Panc1 (cell line): ENCODE results near the gene TPRG1. TPM values are rescaled to one million over a fixed set of nuclear protein-coding genes. Genes with fewer than 3 reads are reported as not detected.

ENCODE experiments used
- ATAC-seq: fragments of 200-7000 bp; cut with Tn5 transposase; 2 replicates; pipeline ENCODE4 v1.9.1; 2020; ENCODE audit warnings: mild to moderate bottlenecking, moderate library complexity
- BruUV-seq: library from RNA; stranded (reverse); fragments of 400-500 nt; replicated peaks from 2 replicates; lab custom pipeline; 2021; lab: Mats Ljungman, UMichigan
- CTCF ChIA-PET: fragments of 300-600 bp; sonication (Branson Sonifier 250); formaldehyde crosslinking; loops from one replicate; lab custom pipeline; 2022; ENCODE audit warnings: antibody characterized with exemption; lab: Charles Lee
- POLR2A ChIA-PET: fragments of 300-600 bp; sonication (Branson Sonifier 250); formaldehyde crosslinking; loops from one replicate; lab custom pipeline; 2022; ENCODE audit warnings: antibody characterized with exemption; lab: Charles Lee
- DNase-seq: peaks from one replicate; pipeline ENCODE4 v3.0.0-alpha.2; 2010; ENCODE audit warnings: low read depth, low spot score
- H3K27ac ChIP-seq: 2 replicates; pipeline ENCODE4 v1.5.1; 2011; ENCODE audit warnings: mild to moderate bottlenecking, low read length, inconsistent platforms
- H3K27me3 ChIP-seq: fragments of 200-500 bp; sonication (Bioruptor generic); 2 replicates; pipeline ENCODE4 v1.6.0; 2014; ENCODE audit warnings: low read length, inconsistent platforms; ENCODE audit not compliant: control insufficient read depth, insufficient read depth
- H3K36me3 ChIP-seq: fragments of 200-500 bp; sonication (Bioruptor generic); 2 replicates; pipeline ENCODE4 v1.5.1; 2014; ENCODE audit warnings: inconsistent platforms, mild to moderate bottlenecking, low read length, moderate library complexity; ENCODE audit not compliant: control insufficient read depth, insufficient read depth
- H3K4me1 ChIP-seq: 2 replicates; pipeline ENCODE4 v1.5.1; 2011; ENCODE audit warnings: inconsistent platforms, mild to moderate bottlenecking, low read length, moderate library complexity; ENCODE audit not compliant: control insufficient read depth, insufficient read depth
- H3K4me3 ChIP-seq, 2 experiments: 2 replicates each; pipeline ENCODE4 v1.5.1; 2011 to 2012; ENCODE audit warnings: low read depth in 2 of 2, low read length in 2 of 2, mild to moderate bottlenecking in 2 of 2, inconsistent platforms in 1 of 2, moderate library complexity in 1 of 2
- H3K9me3 ChIP-seq: fragments of 200-500 bp; sonication (Bioruptor generic); 2 replicates; pipeline ENCODE4 v1.5.1; 2014; ENCODE audit warnings: low read depth, mild to moderate bottlenecking, inconsistent platforms, low read length, moderate library complexity; ENCODE audit not compliant: control insufficient read depth, insufficient read depth
- POLR2AphosphoS5 ChIP-seq: IDR thresholded peaks from 2 replicates; pipeline ENCODE4 v1.6.1; 2012; ENCODE audit warnings: mild to moderate bottlenecking, low read depth, low read length, moderate library complexity
- REST ChIP-seq, 2 experiments: IDR thresholded peaks; 2 replicates each; pipeline ENCODE4 v1.6.1; 2011 to 2012; ENCODE audit warnings: low read depth in 2 of 2, control low read depth in 1 of 2, low read length in 1 of 2, mild to moderate bottlenecking in 1 of 2, moderate library complexity in 1 of 2; ENCODE audit not compliant: insufficient read depth in 1 of 2
- SIN3A ChIP-seq: IDR thresholded peaks from 2 replicates; pipeline ENCODE4 v1.6.1; 2012; ENCODE audit warnings: low read depth, mild to moderate bottlenecking, low read length, moderate library complexity, borderline replicate concordance; ENCODE audit not compliant: insufficient read depth
- TCF7L2 ChIP-seq: IDR thresholded peaks from 2 replicates; pipeline ENCODE4 v1.6.1; 2011; ENCODE audit warnings: mild to moderate bottlenecking, low read depth, low read length, inconsistent platforms
- in situ Hi-C: cut with HindIII; loops from 2 replicates; pipeline ENCODE4 v1.10.0; 2016; ENCODE audit warnings: low sequenced_read_pairs, low pct_unique_long_range_greater_than_20kb
- intact Hi-C: fragments of 100-400 bp; cut with micrococcal nuclease; formaldehyde crosslinking; loops from one replicate; pipeline ENCODE4 v1.10.0; 2022; ENCODE audit not compliant: unreplicated experiment
- total RNA-seq: library from RNA; stranded (reverse); gene quantifications from one replicate; pipeline ENCODE4 v1.2.1, GENCODE V29; 2021; ENCODE audit not compliant: unreplicated experiment
- TF ChIP-seq, protein P1 (sequence below): fragments of 450-650 bp; IDR thresholded peaks from 2 replicates; pipeline ENCODE4 v1.5.1; 2017; ENCODE audit warnings: mild to moderate bottlenecking

The TPRG1 gene
- total RNA-seq, 1 experiment from 2014 or later = not detected

DNA sequence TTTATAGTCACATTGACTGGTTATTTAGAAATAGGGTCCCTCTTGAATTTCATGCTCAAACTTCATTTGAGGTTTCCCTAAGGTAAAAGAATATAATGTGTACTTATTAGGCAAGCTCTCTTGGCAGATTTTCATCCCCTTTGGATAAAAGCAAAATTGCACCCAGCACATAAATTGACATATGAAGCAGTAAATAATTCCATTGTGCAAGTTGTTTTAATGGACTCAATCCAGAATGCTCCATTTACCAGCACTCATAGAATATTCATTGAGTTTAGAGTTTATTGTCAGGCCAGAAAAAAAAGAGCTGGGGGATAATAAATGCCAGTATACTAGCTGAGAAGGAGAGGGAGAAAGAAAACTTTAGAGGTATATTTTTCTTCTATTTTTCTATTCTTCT is 136.8 kb downstream of the TPRG1 start:
- CTCF ChIA-PET = no interaction called here
- H3K27ac ChIP-seq = no peak overlapping the region
- intact Hi-C loops = no loop called here
- in situ Hi-C loops = no loop called here
- peaks cover 14% of the 10 kb centered on the region; the same call in 1 of the 2 replicates for H3K4me1 ChIP-seq
- no peaks in the 10 kb centered on the region for H3K36me3 ChIP-seq
- H3K9me3 ChIP-seq = no peaks in the 10 kb centered on the region
- DNase-seq (no peak), ATAC-seq (no peak)
- BruUV-seq = no TSS peak
- no peak overlapping the region for H3K4me3 ChIP-seq
- POLR2A ChIA-PET = interaction anchor here (0.7 kb wide), 1 partner anchor 290 kb away, joined by 3 read pairs; no protein-coding TSS in a partner anchor
- TF ChIP-seq POLR2AphosphoS5 (no peak), SIN3A (no peak), TCF7L2 (no peak), REST (IDR thresholded peaks at IDR 0.05; ENCODE audit: insufficient read depth in 1 of 2, low read depth in 2 of 2, low read length in 1 of 2) (no peak)
- TF ChIP-seq, protein P1, sequence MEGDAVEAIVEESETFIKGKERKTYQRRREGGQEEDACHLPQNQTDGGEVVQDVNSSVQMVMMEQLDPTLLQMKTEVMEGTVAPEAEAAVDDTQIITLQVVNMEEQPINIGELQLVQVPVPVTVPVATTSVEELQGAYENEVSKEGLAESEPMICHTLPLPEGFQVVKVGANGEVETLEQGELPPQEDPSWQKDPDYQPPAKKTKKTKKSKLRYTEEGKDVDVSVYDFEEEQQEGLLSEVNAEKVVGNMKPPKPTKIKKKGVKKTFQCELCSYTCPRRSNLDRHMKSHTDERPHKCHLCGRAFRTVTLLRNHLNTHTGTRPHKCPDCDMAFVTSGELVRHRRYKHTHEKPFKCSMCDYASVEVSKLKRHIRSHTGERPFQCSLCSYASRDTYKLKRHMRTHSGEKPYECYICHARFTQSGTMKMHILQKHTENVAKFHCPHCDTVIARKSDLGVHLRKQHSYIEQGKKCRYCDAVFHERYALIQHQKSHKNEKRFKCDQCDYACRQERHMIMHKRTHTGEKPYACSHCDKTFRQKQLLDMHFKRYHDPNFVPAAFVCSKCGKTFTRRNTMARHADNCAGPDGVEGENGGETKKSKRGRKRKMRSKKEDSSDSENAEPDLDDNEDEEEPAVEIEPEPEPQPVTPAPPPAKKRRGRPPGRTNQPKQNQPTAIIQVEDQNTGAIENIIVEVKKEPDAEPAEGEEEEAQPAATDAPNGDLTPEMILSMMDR = no peak
- H3K27me3 ChIP-seq = no peaks in the 10 kb centered on the region

- H3K27me3 ChIP-seq = no peaks in the 10 kb centered on the region
- no peak for DNase-seq
- intact Hi-C loops = no loop called here
- in situ Hi-C loops = no loop called here
- no peak overlapping the region for H3K27ac ChIP-seq
- BruUV-seq = no TSS peak
- ChIA-PET POLR2A (no interaction called here), CTCF (no interaction called here)
- H3K36me3 ChIP-seq = no peaks in the 10 kb centered on the region
- H3K4me1 ChIP-seq = peaks cover 8% of the 10 kb centered on the region; the same call in 1 of the 2 replicates
- ATAC-seq = no peak
- TF ChIP-seq, protein P1 = no peak
- TF ChIP-seq TCF7L2 (no peak), POLR2AphosphoS5 (no peak), REST (IDR thresholded peaks at IDR 0.05; ENCODE audit: insufficient read depth in 1 of 2, low read depth in 2 of 2, low read length in 1 of 2) (no peak), SIN3A (no peak)
- no peaks in the 10 kb centered on the region for H3K9me3 ChIP-seq
- no peak overlapping the region for H3K4me3 ChIP-seq
Measured at GRCh38 chr3:189309400-189309975, 137.7 kb downstream of the TPRG1 start.
